DMS 273 (cell line): Measurements from ENCODE around the gene RBPJL.
"Not testable (repeated sequence)": the region's sequence is repeated elsewhere in the genome, so short reads cannot be mapped to it uniquely, and the experiment has no call there.

Experiments
- DNase-seq: peaks from one replicate; lab custom pipeline; 2025; ENCODE audit not compliant: unreplicated experiment; lab: John Stamatoyannopoulos, UW

Gene RBPJL

DNA sequence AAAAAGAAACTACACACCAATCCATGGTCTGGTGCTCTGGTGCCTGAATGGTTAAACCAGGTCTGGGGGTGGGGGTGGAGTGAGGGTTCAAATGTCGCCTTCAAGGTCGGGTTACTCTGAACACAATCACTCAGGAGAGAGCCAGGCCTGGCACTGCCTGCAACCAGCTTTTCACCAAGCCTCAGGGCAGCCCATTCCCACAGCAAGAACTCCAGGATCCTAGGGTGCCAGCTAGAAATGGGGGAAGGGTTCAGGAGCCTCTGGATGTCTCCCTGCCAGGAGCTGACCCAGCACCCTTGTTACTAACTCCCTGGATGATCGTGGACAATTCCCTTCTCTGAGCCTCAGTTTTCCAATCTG is 34.9 kb downstream of the RBPJL start:
- no peak for DNase-seq

DNA sequence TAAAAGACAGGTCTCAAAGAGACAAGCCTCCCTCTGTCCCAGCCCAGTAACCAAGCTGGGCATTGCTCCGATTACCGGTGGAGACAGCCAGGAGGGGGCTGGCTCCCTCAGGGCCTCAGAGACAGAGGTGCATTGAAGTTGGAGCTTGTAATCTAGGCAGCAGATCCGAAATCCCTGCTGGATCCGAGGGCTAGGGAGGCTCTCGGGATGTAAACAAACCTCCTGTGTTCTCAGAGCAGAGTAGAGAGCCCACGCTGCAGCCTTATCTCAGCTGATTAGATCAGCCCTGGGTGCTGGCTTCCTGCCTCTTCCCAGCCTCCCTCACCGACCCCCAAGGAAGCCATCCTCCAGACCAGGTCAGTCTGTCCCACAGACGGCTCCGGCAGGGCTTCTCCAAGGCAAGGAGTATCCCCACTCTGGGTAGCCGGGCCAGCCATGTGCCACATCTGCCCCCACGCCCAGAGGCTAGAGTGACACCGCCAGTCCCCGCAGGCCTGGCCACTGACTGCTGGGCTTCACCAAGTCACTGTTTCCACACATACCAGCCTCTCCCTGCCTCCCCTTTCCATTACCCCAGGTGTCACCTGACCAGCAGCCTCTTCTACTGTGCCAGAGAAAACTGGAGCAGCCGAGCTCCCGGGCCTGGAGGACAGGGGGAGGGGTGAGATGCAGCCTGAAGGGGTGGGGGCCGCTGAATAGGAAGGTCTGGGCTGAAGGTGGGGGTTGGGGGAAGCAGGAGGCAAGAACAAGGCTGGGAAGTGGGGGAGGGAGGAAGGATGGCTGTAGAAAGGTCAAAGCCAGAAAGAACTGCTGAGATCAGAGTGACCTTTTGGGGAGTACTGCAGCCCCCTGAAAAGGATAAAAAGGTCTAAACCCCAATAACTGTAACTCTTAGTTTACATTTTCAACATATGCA is 35.6 kb downstream of the RBPJL start:
- peak; percentile 40 for DNase-seq

- no peak for DNase-seq
These were observed 36.4 kb downstream of the RBPJL start for GRCh38 chr20:45342855-45343531.

DNA sequence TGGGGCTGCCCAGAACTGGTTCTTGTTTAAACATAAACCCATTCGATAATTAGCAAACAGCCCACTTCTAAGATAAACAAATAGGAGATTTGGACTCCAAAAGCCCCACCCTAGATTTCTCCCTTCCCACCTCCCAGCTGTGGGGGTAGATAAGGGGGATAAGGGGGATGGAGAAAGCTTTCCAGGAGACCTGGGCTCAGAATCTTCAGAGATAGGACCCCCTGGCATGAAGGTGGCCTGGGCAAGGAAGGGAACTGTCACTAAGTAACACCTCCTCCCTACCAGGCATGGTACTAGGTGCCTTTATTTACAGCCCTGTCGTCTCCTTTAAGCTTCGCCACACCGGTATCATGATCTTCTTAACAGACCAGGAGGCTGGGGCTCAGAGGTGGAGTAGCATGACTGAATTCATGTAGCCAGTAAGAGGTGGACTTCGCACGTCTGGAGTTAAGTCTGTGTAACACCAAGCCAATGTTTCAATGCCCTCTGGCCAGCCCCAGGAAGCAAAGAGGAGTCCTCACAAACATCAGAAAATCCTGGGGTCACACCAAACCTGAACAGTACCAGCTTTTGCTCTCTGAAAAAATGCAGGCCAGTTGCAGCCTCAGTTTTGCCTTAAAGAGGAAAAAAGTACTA is 37.0 kb downstream of the RBPJL start:
- no peak for DNase-seq

GRCh38 chr20:45344168-45344860 is 37.7 kb downstream of the RBPJL start:
- DNase-seq: no peak

DNA sequence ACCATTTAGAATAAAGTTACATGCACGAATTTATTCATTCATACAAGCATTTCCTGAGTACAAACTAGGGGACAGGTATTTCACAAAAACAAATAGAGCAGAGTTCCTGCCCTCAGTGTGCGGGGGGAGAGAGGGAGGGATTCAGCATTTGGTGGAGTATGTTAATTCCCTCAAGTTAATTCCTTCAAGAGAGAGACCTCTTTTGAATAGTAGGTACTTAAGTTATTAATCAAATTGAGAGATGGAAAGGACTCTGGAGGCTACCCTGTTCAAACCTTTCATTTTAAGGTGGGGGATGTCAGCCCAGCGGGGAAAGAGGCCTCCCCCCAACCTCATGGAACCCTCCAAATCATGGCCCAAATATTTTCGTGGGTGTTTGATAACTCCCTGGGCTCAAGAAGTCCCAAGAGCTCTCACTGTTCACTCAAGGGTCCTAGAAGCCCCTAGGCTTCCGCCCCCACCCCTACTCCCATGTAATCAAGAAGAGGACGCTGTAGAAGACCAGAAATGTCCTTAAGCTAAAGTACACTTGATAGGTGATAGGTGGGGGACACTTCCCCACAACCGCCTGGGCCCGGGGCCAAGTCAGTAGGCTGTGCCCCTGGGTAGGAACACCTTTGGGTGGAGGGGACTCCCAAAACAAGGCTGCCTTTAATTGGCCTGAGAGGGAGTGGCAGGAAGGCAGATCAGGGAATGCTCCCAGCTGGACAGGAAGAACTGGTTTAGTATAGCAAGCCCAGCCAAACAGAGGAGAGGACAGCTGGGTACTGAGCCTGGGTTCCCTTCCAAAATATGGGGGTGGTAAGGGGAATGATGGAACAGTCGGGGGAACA is 38.7 kb downstream of the RBPJL start:
- DNase-seq: no peak

DNA sequence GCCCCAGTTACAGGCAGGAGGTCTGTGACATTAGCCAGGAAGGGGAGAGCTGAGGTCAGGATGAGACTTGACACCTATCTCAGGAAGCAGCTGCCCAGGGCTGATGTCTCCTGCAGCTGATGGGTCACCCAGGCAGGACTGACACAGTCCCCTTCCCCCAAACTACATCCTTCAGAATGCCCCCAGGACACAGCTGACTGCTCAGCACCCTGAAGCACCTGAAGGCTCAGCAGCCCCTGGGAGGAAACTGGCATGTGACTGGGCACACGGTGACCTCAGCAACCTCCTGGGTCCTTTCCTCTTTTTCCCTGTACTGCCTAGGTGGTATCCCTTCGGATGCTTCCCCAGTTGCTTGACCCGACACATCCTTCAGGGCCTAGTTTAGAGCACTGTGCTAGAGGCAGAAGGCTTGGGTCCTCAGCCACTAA is 39.7 kb downstream of the RBPJL start:
- no peak for DNase-seq

DNA sequence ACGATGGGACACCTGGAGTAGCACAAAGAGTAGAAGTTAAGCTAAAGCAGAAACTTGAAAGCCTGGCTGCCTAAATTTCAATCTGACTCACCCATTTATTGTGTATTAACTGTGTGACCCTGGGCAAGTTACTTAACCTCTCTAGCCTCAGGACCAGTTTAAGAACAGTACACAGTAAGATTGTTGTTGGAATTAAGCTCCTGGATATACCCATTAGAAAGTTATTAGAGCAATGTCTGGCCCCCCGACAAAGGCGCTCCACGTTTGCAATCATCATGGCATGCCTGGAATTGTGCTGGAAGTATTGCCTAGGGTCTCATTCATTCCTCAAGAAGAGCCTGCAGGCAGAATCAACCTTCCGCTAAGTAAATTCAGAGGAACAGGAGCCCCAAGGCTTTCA is 40.2 kb downstream of the RBPJL start:
- DNase-seq: no peak

DNA sequence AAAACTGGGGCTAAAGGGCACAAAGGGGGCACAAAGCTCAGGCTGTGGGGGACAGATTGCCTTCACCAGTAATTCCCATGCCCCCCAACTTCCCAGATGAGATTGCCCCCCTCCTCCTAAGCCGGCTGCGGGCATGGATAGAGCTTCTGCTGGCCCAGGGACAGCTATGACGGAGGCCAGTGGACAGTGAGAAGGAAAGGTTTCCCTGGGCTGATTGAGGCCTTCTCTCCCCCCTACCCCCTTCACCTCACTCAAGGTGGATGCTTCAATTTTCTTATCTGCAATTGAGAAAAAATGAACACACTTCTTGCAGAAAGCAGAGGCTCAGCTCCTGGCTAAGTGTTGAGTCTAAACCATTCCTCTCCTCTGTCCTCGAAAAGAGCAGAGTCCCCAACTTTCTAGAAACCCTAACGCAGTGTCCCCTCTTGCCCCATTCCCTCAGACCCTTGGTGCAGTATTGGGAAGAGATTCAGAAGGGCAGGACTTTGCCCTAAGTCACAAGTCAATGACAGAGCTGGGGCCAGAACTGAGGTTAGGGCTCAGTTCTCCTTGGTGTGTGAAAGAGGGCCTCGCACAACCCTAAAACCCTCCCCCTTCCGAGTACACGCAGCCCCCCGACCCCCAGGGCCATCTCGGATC is 40.8 kb downstream of the RBPJL start:
- no peak for DNase-seq

GRCh38 chr20:45347936-45348778 is 41.5 kb downstream of the RBPJL start, which contains the start of gene SDC4:
SDC4 (minus strand) TSS chr20:45348424; CDS start chr20:45348384, 40 bp downstream.
- peak; percentile 74 for DNase-seq

GRCh38 chr20:45350217-45350616 is 43.6 kb downstream of the RBPJL start:
- no peak for DNase-seq

- not testable (repeated sequence) for DNase-seq
These were observed 44.2 kb downstream of the RBPJL start for GRCh38 chr20:45350795-45351194.

DNA sequence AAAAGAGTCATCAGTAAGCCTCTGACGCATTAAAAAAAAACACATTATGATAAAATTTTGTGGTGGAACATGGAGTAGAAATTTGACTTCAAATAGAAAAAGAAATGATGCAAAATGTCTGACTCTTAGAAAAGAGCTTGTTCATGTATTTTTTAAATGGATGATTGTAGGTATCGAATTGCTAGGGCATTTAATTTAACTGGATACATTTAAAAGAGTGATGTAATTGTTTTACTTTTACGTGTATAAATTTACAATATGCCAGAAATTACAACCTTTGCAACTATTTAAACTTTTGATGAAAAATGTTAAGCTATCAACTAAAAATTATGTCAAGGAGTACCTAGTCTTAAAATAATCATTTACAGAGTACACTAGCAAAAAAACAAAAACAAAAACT is 46.1 kb downstream of the RBPJL start:
- no peak for DNase-seq

GRCh38 chr20:45353746-45354145 is 47.1 kb downstream of the RBPJL start:
- no peak for DNase-seq

DNA sequence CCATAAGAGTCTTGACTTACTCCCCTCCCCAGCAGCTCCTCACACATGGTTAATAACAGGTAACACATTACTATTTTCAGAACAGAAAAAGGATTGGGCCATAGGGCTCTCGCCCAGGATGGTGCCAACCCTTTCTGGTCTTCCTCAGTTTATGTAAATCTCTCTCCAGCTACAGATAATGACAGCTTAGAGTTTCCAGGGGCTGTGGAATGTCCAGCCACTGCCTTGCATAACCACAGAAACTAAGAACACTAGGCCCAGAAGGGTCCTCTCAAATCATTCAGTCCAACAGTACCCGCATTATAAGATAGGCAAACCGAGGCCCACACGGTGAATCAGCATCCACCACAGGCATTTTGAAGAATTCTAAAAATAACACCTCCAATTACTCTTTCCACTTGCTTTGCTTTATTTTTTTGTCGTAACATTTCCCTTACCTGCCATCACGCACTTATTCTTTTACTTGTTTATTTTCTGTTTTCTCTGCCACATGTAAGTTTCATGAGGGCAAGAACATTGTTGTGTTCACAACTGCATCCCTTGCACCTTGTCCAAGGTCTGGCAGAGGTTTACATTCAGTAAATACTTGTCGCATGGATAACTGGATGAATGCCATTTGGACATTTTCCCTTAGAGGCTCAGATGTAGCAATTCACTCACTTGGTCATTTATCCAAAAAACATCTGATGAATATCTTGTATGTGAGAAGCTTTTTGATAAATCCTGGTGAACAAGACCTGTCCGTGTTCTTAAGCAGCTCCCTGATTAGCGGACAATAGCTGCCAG is 48.0 kb downstream of the RBPJL start:
- DNase-seq: no peak

DNA sequence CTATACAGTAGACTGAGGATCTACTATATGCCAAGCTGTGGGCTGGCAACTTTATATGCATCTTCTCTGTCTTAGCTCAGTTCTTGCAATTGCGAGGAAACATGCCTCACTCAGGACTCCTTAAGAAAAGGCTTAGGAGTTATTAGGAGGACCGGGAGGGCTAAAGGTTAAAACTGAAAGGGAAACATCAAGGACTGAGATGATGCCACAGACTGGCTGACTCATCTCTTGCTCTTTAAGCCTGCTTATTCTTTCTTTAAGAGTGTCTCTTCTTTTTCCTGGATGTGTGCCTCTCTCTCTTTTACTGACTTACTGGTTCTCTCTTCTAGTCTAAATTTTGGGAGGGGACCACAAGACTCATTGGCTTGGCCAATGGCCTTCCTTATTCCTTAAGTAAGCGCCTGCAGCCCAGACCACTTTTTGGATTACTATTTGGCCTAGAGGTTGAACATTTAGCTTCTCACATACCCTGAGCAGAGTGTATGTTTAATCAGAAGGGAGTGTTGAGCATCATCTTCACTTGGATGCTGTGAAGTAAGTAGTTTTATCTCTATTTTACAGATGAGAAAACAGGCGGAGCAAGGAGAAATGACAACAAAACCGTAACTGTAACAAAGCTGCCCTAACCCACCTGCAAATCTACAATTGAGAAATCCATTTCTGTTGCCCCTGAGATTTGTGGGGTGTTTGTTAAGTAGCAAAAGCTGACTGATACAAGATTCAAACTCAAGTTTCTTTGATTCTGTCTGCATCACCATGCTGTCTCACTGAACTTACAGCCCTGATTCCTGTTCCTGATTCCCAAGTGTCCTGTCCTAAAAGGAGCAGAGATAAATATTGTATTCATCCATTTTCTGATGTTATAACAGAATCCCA is 48.8 kb downstream of the RBPJL start:
- DNase-seq: no peak
